HEK293T (cell line): ENCODE measurements around the gene GPR25.

Source experiments
- BHLHE40 ChIP-seq: fragments of 450-650 bp; IDR thresholded peaks from 2 replicates; pipeline ENCODE4 v1.6.1; 2016; ENCODE audit warnings: mild to moderate bottlenecking, moderate library complexity, borderline replicate concordance
- FOXK2 ChIP-seq: fragments of 450-650 bp; IDR thresholded peaks from 2 replicates; pipeline ENCODE4 v1.6.1; 2016; ENCODE audit warnings: mild to moderate bottlenecking
- FOXM1 ChIP-seq: fragments of 450-650 bp; IDR thresholded peaks from 2 replicates; pipeline ENCODE4 v1.6.1; 2017; ENCODE audit warnings: mild to moderate bottlenecking, borderline replicate concordance
- HDGF ChIP-seq: fragments of 450-650 bp; IDR thresholded peaks from 2 replicates; pipeline ENCODE4 v1.6.1; 2017; ENCODE audit warnings: antibody characterized with exemption, borderline replicate concordance
- LEF1 ChIP-seq: fragments of 450-650 bp; IDR thresholded peaks from 2 replicates; pipeline ENCODE4 v1.6.1; 2017; ENCODE audit warnings: mild to moderate bottlenecking, borderline replicate concordance
- SUZ12 ChIP-seq: fragments of 450-650 bp; IDR thresholded peaks from 2 replicates; pipeline ENCODE4 v1.6.1; 2016; ENCODE audit warnings: mild to moderate bottlenecking
- TARDBP ChIP-seq: fragments of 450-650 bp; IDR thresholded peaks from 2 replicates; pipeline ENCODE4 v1.6.1; 2016
- ZNF384 ChIP-seq: fragments of 450-650 bp; IDR thresholded peaks from 2 replicates; pipeline ENCODE4 v1.6.1; 2016
- TF ChIP-seq, protein P1 (sequence below): fragments of 450-650 bp; IDR thresholded peaks from 2 replicates; pipeline ENCODE4 v1.6.1; 2016

DNA sequence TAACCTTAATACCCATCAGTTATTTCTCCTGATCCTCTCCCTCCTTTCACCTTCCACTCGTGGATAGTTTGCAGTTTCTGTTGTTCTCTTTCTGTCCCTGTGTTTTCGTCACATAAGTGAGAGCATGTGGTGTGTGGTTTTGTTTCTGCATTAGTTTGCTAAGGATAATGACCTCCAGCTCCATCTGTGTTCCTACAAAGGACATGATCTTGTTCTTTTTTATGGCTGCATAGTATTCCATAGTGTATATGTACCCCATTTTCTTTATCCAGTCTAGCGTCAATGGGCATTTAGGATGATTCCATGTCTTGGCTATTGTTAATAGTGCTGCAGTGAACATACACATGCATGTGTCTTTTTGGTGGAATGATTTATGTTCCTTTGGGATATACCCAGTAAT is 36.6 kb upstream of the GPR25 start:
- TF ChIP-seq TARDBP: no peak
- no peak for TF ChIP-seq LEF1
- TF ChIP-seq, protein P1, sequence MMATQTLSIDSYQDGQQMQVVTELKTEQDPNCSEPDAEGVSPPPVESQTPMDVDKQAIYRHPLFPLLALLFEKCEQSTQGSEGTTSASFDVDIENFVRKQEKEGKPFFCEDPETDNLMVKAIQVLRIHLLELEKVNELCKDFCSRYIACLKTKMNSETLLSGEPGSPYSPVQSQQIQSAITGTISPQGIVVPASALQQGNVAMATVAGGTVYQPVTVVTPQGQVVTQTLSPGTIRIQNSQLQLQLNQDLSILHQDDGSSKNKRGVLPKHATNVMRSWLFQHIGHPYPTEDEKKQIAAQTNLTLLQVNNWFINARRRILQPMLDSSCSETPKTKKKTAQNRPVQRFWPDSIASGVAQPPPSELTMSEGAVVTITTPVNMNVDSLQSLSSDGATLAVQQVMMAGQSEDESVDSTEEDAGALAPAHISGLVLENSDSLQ: no peak
- no peak for TF ChIP-seq BHLHE40
- no peak for TF ChIP-seq SUZ12
- no peak for TF ChIP-seq HDGF
- TF ChIP-seq FOXK2: no peak
- no peak for TF ChIP-seq FOXM1
- TF ChIP-seq ZNF384: no peak
